ENCODE measurements around the gene MRPL28.

- TF ChIP-seq POLR2A (IDR thresholded peaks at IDR 0.05) (no peak), CTCF (IDR thresholded peaks at IDR 0.05) (no peak), POLR2AphosphoS5 (IDR thresholded peaks at IDR 0.05) (no peak)
Observed at GRCh38 chr16:325375-326145, 44.8 kb downstream of the MRPL28 start.

All from prostate gland (tissue), 2 donors.